HG03565 (cell line): ENCODE data around the gene SH3RF3.

Experiments used
- ATAC-seq: cut with Tn5 transposase; IDR thresholded peaks from one replicate; pipeline ENCODE4 v1.9.1; 2021; ENCODE audit warnings: mild to moderate bottlenecking, moderate library complexity; ENCODE audit not compliant: unreplicated experiment

The SH3RF3 gene

DNA sequence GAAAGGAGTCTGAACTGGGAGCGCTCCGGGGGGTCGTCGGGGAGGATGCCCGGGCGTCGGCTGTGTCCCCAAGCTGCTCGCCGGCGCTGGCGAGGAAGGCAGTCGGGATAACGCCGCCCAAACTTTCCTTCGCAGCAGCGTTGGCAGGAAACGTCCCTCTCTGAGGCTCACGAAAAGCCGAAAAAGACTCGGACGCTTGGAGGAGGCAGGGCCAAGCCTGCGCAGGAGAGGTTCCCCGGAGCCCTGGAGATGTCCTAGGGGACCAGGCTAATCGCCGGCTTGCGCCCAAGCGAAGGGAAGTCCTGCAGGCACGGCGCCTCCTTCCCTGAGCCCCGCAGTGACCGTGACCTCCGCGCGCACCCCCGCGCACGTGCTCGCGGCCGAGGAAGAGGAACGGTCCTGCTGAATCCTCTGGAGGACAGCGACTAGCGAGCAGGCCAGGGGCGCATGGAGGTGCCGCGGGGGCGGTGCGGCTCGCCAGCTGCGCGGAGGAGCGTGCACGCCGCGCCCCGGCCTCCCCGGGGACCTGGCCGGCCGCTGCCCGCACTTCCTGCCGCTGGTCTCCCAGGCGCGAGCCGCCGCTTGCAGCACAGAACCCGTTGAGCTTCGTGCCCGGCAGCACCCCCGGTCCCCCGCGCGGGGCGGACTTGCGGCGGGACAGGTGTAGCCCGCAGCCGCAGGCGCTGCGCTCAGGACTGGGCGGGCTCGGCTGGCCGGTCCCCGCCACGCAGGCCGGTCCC lies at the start of gene SH3RF3:
SH3RF3 (plus strand) TSS at position 590 of the 740 bp plus-strand sequence.
- ATAC-seq, result no peak

GRCh38 chr2:109079590-109079989 lies 49.4 kb upstream of the SH3RF3 start:
- ATAC-seq, result no peak

DNA sequence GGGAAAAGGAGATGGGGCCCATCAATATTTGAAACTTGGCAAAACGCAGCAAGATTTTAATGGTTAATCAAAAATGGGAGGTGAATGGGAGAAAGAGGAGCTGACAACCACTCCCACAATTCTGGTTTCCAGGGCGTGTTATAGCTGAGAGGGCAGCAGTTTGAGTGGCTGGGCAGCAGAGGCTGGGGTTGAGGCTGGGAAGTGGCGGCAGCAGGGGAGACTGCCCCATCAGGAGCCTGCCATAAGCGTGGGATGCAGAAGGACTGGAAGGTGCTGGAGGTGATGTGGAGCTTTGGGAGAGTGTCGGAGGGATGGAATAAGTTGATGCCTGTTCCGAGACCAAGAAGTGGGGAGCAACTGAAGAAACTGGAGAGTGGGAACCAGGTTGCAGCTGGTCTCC lies 48.9 kb upstream of the SH3RF3 start:
- ATAC-seq, result no peak

- no peak for ATAC-seq
These were observed 48.2 kb upstream of the SH3RF3 start for GRCh38 chr2:109080757-109081156.

- ATAC-seq, result no peak
These were observed 47.6 kb upstream of the SH3RF3 start for GRCh38 chr2:109081374-109081773.

GRCh38 chr2:109083771-109084170 lies 45.2 kb upstream of the SH3RF3 start:
- ATAC-seq, result no peak

GRCh38 chr2:109084341-109084740 lies 44.7 kb upstream of the SH3RF3 start:
- ATAC-seq, result no peak

- ATAC-seq, result no peak
These were observed 42.9 kb upstream of the SH3RF3 start for GRCh38 chr2:109085912-109086742.

- no peak for ATAC-seq
These were observed 42.3 kb upstream of the SH3RF3 start for GRCh38 chr2:109086743-109087020.

GRCh38 chr2:109087055-109087663 lies 41.8 kb upstream of the SH3RF3 start:
- ATAC-seq, result no peak

DNA sequence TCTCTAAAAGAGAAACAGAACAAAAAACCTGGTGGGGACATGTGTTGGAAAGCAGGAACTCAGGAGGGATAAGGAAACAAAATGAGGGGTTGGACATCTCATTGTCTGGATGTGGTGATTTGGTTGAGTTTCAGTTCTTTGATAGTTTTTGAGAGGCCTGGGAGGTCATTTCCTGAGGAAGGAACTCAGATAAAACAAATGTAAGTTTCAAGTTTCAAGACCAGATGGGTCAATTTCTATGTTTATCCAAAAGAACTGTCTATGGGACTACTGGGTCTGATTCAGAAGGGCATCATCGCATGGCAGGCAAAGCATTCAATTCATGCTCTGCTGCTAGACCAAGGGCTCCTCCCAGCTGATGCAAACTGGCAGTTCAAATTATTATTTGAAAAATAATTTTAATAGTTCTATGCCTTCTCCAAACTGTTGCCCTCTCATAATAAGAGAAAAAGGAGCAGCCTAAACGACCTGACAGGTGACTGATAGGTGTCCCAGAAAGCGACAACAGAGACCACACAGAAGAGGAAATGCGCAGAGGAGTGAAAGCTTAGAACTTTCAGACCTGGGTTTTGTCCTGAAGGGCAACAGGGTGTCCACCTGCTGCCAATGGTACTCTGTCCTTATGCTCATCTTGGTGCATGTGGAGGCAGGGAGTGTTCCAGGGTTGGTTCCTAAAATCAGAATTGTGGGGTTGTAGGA lies 39.3 kb upstream of the SH3RF3 start:
- ATAC-seq, result no peak

GRCh38 chr2:109091526-109091925 lies 37.5 kb upstream of the SH3RF3 start:
- ATAC-seq, result no peak

DNA sequence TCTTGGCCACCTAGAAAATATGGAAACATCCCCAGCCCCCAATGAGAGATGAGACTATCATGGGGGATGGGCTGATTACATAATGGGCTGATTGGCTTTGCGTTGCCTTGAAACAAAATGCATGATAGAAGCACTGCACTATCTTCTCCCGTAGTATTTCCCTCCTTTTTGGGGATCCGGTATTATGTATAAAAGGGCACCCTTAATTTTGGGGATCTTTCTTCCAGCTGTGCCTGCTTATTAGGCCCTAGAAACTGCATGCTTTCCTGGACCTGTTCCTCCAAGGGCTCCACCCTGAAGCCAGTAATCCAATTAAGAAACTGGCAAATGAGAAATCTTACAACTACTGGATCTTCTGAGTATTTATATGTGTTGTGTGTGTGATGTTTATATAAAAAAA lies 34.9 kb upstream of the SH3RF3 start:
- no peak for ATAC-seq

- ATAC-seq, result no peak
These were observed 30.6 kb upstream of the SH3RF3 start for GRCh38 chr2:109098251-109098920.

- ATAC-seq, result no peak
These were observed 30.1 kb upstream of the SH3RF3 start for GRCh38 chr2:109098921-109099273.

GRCh38 chr2:109102588-109103233 lies 26.3 kb upstream of the SH3RF3 start:
- ATAC-seq, result no peak

- no peak for ATAC-seq
These were observed 23.9 kb upstream of the SH3RF3 start for GRCh38 chr2:109105113-109105512.

- ATAC-seq, result no peak
These were observed 20.3 kb upstream of the SH3RF3 start for GRCh38 chr2:109108740-109109139.

DNA sequence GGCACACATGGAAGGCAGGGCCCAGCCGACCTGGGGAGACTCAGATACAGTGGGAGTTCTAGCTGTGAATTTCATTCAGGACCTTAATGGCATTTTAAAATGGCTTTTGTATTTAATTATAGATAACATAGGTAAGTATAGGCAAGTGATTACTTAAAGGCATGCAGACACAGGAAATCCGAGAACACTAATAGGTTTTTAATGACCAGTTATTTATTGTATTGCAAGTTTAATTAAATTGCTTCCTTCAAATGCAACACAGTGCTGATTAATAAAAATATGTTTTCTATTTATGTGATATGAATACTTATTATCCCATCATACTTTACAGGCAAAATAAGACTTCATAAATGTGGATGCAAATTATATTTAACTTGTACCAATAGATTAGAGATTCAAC lies 19.7 kb upstream of the SH3RF3 start:
- ATAC-seq, result no peak

DNA sequence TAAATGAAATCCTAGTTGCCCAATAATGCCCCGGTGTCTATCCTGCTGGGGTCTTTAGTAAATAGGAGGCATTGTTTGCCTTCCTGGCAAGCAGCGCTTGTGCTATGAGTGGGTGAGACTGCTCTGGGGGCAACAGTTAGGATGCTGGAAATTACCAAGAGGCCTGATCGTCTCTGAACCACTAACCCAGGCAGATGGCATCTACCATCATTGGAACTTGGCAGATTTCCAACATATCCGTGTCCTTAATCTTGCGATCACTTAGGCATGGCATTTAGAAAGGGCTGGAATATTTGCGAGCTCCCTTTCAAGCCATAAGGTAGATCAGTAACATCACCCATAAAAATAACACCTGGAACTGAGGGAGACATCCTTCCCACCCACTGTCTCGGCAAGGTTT lies 18.8 kb upstream of the SH3RF3 start:
- ATAC-seq, result no peak
